ENCODE results near the gene ARHGAP25.
"Not testable (repeated sequence)": the region's sequence is repeated elsewhere in the genome, so short reads cannot be mapped to it uniquely, and the experiment has no call there.

ARHGAP25 gene

GRCh38 chr2:68800517-68800916 is 65.9 kb downstream of the ARHGAP25 start:
- DNase-seq = no peak

- DNase-seq = not testable (repeated sequence)
Observed at GRCh38 chr2:68802161-68802560, 67.5 kb downstream of the ARHGAP25 start.

- no peak for DNase-seq
Observed at GRCh38 chr2:68805025-68805424, 70.4 kb downstream of the ARHGAP25 start.

GRCh38 chr2:68806511-68807109 is 72.0 kb downstream of the ARHGAP25 start:
- no peak for DNase-seq

GRCh38 chr2:68807821-68808266 is 73.2 kb downstream of the ARHGAP25 start:
- DNase-seq = no peak

GRCh38 chr2:68809324-68810240 is 75.0 kb downstream of the ARHGAP25 start:
- DNase-seq = no peak

- DNase-seq = no peak
Observed at GRCh38 chr2:68811364-68811763, 76.8 kb downstream of the ARHGAP25 start.

- DNase-seq = no peak
Observed at GRCh38 chr2:68812251-68812650, 77.6 kb downstream of the ARHGAP25 start.

GRCh38 chr2:68813596-68813995 is 79.0 kb downstream of the ARHGAP25 start:
- no peak for DNase-seq

- no peak for DNase-seq
Observed at GRCh38 chr2:68817306-68817705, 82.7 kb downstream of the ARHGAP25 start.

- DNase-seq = no peak
Observed at GRCh38 chr2:68819556-68819955, 84.9 kb downstream of the ARHGAP25 start.

- DNase-seq = no peak
Observed at GRCh38 chr2:68822207-68822872, 87.7 kb downstream of the ARHGAP25 start.

- DNase-seq = no peak
Observed at GRCh38 chr2:68824831-68825230, 90.2 kb downstream of the ARHGAP25 start.

GRCh38 chr2:68825866-68826265 is 91.3 kb downstream of the ARHGAP25 start:
- no peak for DNase-seq

GRCh38 chr2:68827666-68828065 is 93.1 kb downstream of the ARHGAP25 start:
- DNase-seq = no peak

- DNase-seq = peak; percentile 3
Observed at GRCh38 chr2:68828887-68829708, 94.5 kb downstream of the ARHGAP25 start.

GRCh38 chr2:68829749-68830148 is 95.1 kb downstream of the ARHGAP25 start:
- no peak for DNase-seq

- DNase-seq = no peak
Observed at GRCh38 chr2:68831686-68832232, 97.1 kb downstream of the ARHGAP25 start.

- DNase-seq = no peak
Observed at GRCh38 chr2:68832233-68832869, 97.7 kb downstream of the ARHGAP25 start.

- no peak for DNase-seq
Observed at GRCh38 chr2:68833162-68833561, 98.6 kb downstream of the ARHGAP25 start.

- no peak for DNase-seq
Observed at GRCh38 chr2:68834737-68835376, 100.2 kb downstream of the ARHGAP25 start.

Data from SHP77 treated with DMSO at 0.1 percent for 48 hours (cell line).